GM21367 (cell line): Measurements from ENCODE around the gene SPINT3.

ENCODE experiments used
- ATAC-seq: cut with Tn5 transposase; IDR thresholded peaks from one replicate; pipeline ENCODE4 v1.9.1; 2021; ENCODE audit not compliant: unreplicated experiment

Gene SPINT3

GRCh38 chr20:45463709-45464108 lies 51.7 kb downstream of the SPINT3 start:
- no peak for ATAC-seq

GRCh38 chr20:45462711-45463509 lies 52.5 kb downstream of the SPINT3 start:
- no peak for ATAC-seq
